K562 (cell line): ENCODE data around the gene PIP5K1B. TPM values are rescaled to one million over a fixed set of nuclear protein-coding genes. Genes with fewer than 3 reads are reported as not detected.

Experiments used
- E2F3 ChIP-seq: fragments of 250-450 bp; sonication (Bioruptor Pico); IDR thresholded peaks from 2 replicates; pipeline ENCODE4 v1.4.0; 2020; ENCODE audit warnings: mild to moderate bottlenecking
- EWSR1 ChIP-seq: fragments of 450-650 bp; IDR thresholded peaks from 2 replicates; pipeline ENCODE4 v1.6.1; 2018; ENCODE audit warnings: borderline replicate concordance, mild to moderate bottlenecking, low read depth, moderate library complexity; ENCODE audit not compliant: partially characterized antibody
- FOS ChIP-seq: IDR thresholded peaks from 3 replicates; pipeline ENCODE4 v1.6.1; 2011; ENCODE audit not compliant: insufficient read length; ENCODE audit errors: extremely low read depth
- HOMEZ ChIP-seq: fragments of 250-450 bp; sonication (Bioruptor Pico); IDR thresholded peaks from 2 replicates; pipeline ENCODE4 v1.4.0; 2020; ENCODE audit warnings: mild to moderate bottlenecking, moderate library complexity
- KAT7 ChIP-seq: sonication (generic); formaldehyde crosslinking; IDR thresholded peaks from 2 replicates; pipeline ENCODE4 v1.8.0; 2022; ENCODE audit warnings: missing genetic modification reagents, mild to moderate bottlenecking, borderline replicate concordance
- MAZ ChIP-seq, 2 experiments: fragments of 450-650 bp in 1 of 2; sonication (generic) in 1 of 2; formaldehyde crosslinking; IDR thresholded peaks in 1 of 2; conservative IDR thresholded peaks in 1 of 2; 2 replicates each; pipeline versions ENCODE4 v1.4.0 to v1.5.0; 2020; ENCODE audit warnings: mild to moderate bottlenecking in 1 of 2, missing genetic modification reagents in 1 of 2
- MCM2 ChIP-seq: fragments of 450-650 bp; IDR thresholded peaks from 2 replicates; pipeline ENCODE4 v1.6.1; 2017; ENCODE audit warnings: low read depth, mild to moderate bottlenecking
- MEIS2 ChIP-seq: fragments of 450-650 bp; IDR thresholded peaks from 2 replicates; pipeline ENCODE4 v1.6.1; 2014; ENCODE audit warnings: mild to moderate bottlenecking; ENCODE audit not compliant: partially characterized antibody
- SMAD2 ChIP-seq: fragments of 150-350 bp; IDR thresholded peaks from 2 replicates; pipeline ENCODE4 v1.6.1; 2014; ENCODE audit warnings: low read depth, mild to moderate bottlenecking, low read length
- SMARCE1 ChIP-seq: fragments of 450-650 bp; IDR thresholded peaks from 2 replicates; pipeline ENCODE4 v1.7.1; 2016; ENCODE audit warnings: mild to moderate bottlenecking
- SNAPC5 ChIP-seq: fragments of 250-450 bp; sonication (Bioruptor Pico); IDR thresholded peaks from 2 replicates; pipeline ENCODE4 v1.8.0; 2021; ENCODE audit warnings: moderate library complexity, mild to moderate bottlenecking, inconsistent platforms
- TBP ChIP-seq: optimal IDR thresholded peaks from 2 replicates; pipeline ENCODE3; 2011; ENCODE audit warnings: low read depth, low read length, improper control_type of control experiment
- TFAM ChIP-seq: fragments of 250-450 bp; sonication (Bioruptor Pico); conservative IDR thresholded peaks from 2 replicates; pipeline ENCODE4 v1.5.0; 2021; ENCODE audit warnings: mild to moderate bottlenecking, moderate library complexity
- XRCC3 ChIP-seq: fragments of 450-650 bp; IDR thresholded peaks from 2 replicates; pipeline ENCODE4 v1.6.1; 2017; ENCODE audit warnings: mild to moderate bottlenecking, moderate library complexity
- ZFX ChIP-seq: sonication (generic); formaldehyde crosslinking; IDR thresholded peaks from 2 replicates; pipeline ENCODE4 v1.8.0; 2022; ENCODE audit warnings: mild to moderate bottlenecking, missing genetic modification reagents, moderate library complexity
- ZNF197 ChIP-seq: fragments of 200-800 bp; sonication (Bioruptor generic); IDR thresholded peaks from 2 replicates; pipeline ENCODE4 v1.6.1; 2016; ENCODE audit warnings: low read depth, missing genetic modification characterization, missing compliant biosample characterization
- ZNF282 ChIP-seq: sonication (generic); formaldehyde crosslinking; IDR thresholded peaks from 2 replicates; pipeline ENCODE4 v1.8.1; 2023; ENCODE audit warnings: missing genetic modification reagents
- ZNF696 ChIP-seq: fragments of 250-450 bp; sonication (Bioruptor Pico); conservative IDR thresholded peaks from 2 replicates; pipeline ENCODE4 v1.4.0; 2020; ENCODE audit warnings: mild to moderate bottlenecking, moderate library complexity
- polyA plus RNA-seq, 8 experiments: library from polyadenylated mRNA; depleted of rRNA in 4 of 8; stranded (reverse) in 5 of 8; unstranded in 3 of 8; fragments of >200 nt; fragmentation: Nextera tagmentation in 2 of 8; fragmentation: Illumina TruSeq in 1 of 8; extraction: Ambion mirVana in 2 of 8; extraction: Trizol in 1 of 8; gene quantifications; 2 replicates each; pipeline versions ENCODE4 v1.2.1 to v1.2.3, GENCODE V29; 2011 to 2014; ENCODE audit warnings: inconsistent platforms in 1 of 8, missing spikeins in 1 of 8
- total RNA-seq, 7 experiments: library from RNA; depleted of rRNA in 6 of 7; stranded (reverse); fragments of >200 nt in 6 of 7; fragmentation: Illumina TruSeq in 2 of 7; extraction: Trizol in 2 of 7; gene quantifications; 2 replicates each; pipeline versions ENCODE4 v1.2.1 to v1.2.3, GENCODE V29; 2011 to 2021; ENCODE audit warnings: low replicate concordance in 1 of 7
- TF ChIP-seq, protein P1 (sequence below), 2 experiments: fragments of 150-350 bp in 1 of 2; IDR thresholded peaks; 2 replicates each; pipeline ENCODE4 v1.6.1; 2012 to 2016; ENCODE audit warnings: low read depth in 2 of 2, low read length in 2 of 2, mild to moderate bottlenecking in 1 of 2, moderate library complexity in 1 of 2
- TF ChIP-seq, protein P2 (sequence below): fragments of 450-650 bp; formaldehyde crosslinking; IDR thresholded peaks from 2 replicates; pipeline ENCODE4 v1.4.0; 2022; ENCODE audit warnings: mild to moderate bottlenecking, moderate library complexity
- TF ChIP-seq, protein P3 (sequence below): sonication (generic); formaldehyde crosslinking; IDR thresholded peaks from 2 replicates; pipeline ENCODE4 v1.8.0; 2022; ENCODE audit warnings: mild to moderate bottlenecking, missing genetic modification reagents

The PIP5K1B gene
- total and polyA plus RNA-seq, 9 of the 15 experiments (the other 6 are each of a cell fraction or from before 2014, with no cell fraction given): 3.1 to 12.9 (median 7.4) TPM

GRCh38 chr9:68779558-68780379 is 74.7 kb downstream of the PIP5K1B start (continued):
- TF ChIP-seq, protein P1, sequence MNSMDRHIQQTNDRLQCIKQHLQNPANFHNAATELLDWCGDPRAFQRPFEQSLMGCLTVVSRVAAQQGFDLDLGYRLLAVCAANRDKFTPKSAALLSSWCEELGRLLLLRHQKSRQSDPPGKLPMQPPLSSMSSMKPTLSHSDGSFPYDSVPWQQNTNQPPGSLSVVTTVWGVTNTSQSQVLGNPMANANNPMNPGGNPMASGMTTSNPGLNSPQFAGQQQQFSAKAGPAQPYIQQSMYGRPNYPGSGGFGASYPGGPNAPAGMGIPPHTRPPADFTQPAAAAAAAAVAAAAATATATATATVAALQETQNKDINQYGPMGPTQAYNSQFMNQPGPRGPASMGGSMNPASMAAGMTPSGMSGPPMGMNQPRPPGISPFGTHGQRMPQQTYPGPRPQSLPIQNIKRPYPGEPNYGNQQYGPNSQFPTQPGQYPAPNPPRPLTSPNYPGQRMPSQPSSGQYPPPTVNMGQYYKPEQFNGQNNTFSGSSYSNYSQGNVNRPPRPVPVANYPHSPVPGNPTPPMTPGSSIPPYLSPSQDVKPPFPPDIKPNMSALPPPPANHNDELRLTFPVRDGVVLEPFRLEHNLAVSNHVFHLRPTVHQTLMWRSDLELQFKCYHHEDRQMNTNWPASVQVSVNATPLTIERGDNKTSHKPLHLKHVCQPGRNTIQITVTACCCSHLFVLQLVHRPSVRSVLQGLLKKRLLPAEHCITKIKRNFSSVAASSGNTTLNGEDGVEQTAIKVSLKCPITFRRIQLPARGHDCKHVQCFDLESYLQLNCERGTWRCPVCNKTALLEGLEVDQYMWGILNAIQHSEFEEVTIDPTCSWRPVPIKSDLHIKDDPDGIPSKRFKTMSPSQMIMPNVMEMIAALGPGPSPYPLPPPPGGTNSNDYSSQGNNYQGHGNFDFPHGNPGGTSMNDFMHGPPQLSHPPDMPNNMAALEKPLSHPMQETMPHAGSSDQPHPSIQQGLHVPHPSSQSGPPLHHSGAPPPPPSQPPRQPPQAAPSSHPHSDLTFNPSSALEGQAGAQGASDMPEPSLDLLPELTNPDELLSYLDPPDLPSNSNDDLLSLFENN (IDR thresholded peaks at IDR 0.05; ENCODE audit: low read depth in 2 of 2, low read length in 2 of 2): no peak
- TF ChIP-seq MCM2 (no peak), SMAD2 (no peak), EWSR1 (no peak), TFAM (no peak), MEIS2 (peak; percentile 98), KAT7 (CRISPR knock-in tag) (0 out of 2 replicates have a peak, but pooled peaks have one; percentile 18), TBP (peak; percentile 33), ZNF282 (CRISPR knock-in tag) (no peak), E2F3 (CRISPR knock-in tag) (0 out of 2 replicates have a peak, but pooled peaks have one; percentile 33), XRCC3 (no peak), SNAPC5 (CRISPR knock-in tag) (no peak), HOMEZ (no peak), FOS (no peak), ZFX (CRISPR knock-in tag) (peak; percentile 67; the same call in 1 of the 2 replicates), SMARCE1 (no peak), ZNF696 (CRISPR knock-in tag) (no peak), ZNF197 (CRISPR knock-in tag) (no peak), MAZ (CRISPR knock-in tag; conservative IDR thresholded peaks at IDR 0.05 in 1 of 2, IDR thresholded peaks at IDR 0.05 in 1 of 2) (peak; percentile 98 to 99)
- TF ChIP-seq, protein P2, sequence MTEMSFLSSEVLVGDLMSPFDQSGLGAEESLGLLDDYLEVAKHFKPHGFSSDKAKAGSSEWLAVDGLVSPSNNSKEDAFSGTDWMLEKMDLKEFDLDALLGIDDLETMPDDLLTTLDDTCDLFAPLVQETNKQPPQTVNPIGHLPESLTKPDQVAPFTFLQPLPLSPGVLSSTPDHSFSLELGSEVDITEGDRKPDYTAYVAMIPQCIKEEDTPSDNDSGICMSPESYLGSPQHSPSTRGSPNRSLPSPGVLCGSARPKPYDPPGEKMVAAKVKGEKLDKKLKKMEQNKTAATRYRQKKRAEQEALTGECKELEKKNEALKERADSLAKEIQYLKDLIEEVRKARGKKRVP (CRISPR knock-in tag): no peak
- TF ChIP-seq, protein P3, sequence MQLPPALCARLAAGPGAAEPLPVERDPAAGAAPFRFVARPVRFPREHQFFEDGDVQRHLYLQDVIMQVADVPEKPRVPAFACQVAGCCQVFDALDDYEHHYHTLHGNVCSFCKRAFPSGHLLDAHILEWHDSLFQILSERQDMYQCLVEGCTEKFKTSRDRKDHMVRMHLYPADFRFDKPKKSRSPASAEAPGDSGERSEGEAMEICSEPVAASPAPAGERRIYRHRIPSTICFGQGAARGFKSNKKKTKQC (CRISPR knock-in tag): no peak
